Measurements from ENCODE around the gene OR4A47. TPM values are rescaled to one million over a fixed set of nuclear protein-coding genes. Genes with fewer than 3 reads are reported as not detected.

OR4A47 gene
- total RNA-seq, 1 experiment from 2014 or later: not detected

DNA sequence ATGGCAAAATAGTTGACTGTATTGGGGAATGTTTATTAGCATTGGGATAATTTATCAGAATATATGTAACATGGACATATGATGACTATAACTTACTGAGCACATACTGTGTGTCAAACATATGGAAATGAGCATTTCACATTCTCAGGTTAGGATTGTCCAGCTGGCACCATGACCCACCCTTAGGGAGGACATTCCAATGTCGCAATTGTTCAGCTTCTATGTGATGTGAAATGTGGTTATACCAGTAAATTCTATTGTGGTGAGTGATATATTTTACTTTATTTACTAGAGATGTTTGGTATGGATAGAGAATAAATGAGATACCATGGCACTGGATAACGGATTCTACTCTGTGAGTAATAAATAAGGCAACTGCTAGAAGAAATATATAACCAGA is 50.4 kb downstream of the OR4A47 start:
- TF ChIP-seq, protein P1, sequence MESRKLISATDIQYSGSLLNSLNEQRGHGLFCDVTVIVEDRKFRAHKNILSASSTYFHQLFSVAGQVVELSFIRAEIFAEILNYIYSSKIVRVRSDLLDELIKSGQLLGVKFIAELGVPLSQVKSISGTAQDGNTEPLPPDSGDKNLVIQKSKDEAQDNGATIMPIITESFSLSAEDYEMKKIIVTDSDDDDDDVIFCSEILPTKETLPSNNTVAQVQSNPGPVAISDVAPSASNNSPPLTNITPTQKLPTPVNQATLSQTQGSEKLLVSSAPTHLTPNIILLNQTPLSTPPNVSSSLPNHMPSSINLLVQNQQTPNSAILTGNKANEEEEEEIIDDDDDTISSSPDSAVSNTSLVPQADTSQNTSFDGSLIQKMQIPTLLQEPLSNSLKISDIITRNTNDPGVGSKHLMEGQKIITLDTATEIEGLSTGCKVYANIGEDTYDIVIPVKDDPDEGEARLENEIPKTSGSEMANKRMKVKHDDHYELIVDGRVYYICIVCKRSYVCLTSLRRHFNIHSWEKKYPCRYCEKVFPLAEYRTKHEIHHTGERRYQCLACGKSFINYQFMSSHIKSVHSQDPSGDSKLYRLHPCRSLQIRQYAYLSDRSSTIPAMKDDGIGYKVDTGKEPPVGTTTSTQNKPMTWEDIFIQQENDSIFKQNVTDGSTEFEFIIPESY (IDR thresholded peaks at IDR 0.05; ENCODE audit: extremely low read depth, insufficient replicate concordance, low read length): no peak
- TF ChIP-seq CEBPB (IDR thresholded peaks at IDR 0.05; ENCODE audit: low read depth): no peak
- TF ChIP-seq TCF7L2 (IDR thresholded peaks at IDR 0.05; ENCODE audit: borderline replicate concordance, extremely low read depth, insufficient read depth, insufficient read length): no peak
- TF ChIP-seq SP1 (IDR thresholded peaks at IDR 0.05; ENCODE audit: low read depth): no peak
- no peak for TF ChIP-seq SRF (IDR thresholded peaks at IDR 0.05; ENCODE audit: low read depth)
- no peak for TF ChIP-seq EZH2phosphoT487 (IDR thresholded peaks at IDR 0.05; ENCODE audit: borderline replicate concordance)
- intact Hi-C loops (cut with micrococcal nuclease): no loop called here
- no peaks in the 10 kb centered on the region for H4K20me1 ChIP-seq (ENCODE audit: insufficient read depth)
- H3K4me2 ChIP-seq (ENCODE audit: low read length): no peak overlapping the region
- ChIA-PET POLR2A (no interaction called here), CTCF (no interaction called here), RAD21 (ENCODE audit: low non-redundant PET in 1 of 2, low total read pairs in 2 of 2, uncharacterized antibody in 2 of 2, unreplicated experiment in 2 of 2) (no interaction called here)
- H3K27me3 ChIP-seq (ENCODE audit: insufficient read depth, low read length): no peaks in the 10 kb centered on the region
- H3K27ac ChIP-seq (ENCODE audit: low read depth, low read length): no peak overlapping the region
- DNase-seq (ENCODE audit: low read depth, low spot score): no peak
- H3K79me2 ChIP-seq (ENCODE audit: insufficient read depth, low read length): no peaks in the 10 kb centered on the region
- H3K4me1 ChIP-seq (ENCODE audit: control insufficient read depth in 1 of 2, insufficient read depth in 2 of 2, low read length in 2 of 2): no peaks in the 10 kb centered on the region
- no TSS peak for BruUV-seq (replicated peaks)
- peaks cover 0 to 8% of the 10 kb centered on the region in 2 experiments; a peak in 1 of 4 replicates for H3K9me3 ChIP-seq (ENCODE audit: control insufficient read depth in 1 of 2, insufficient read depth in 1 of 2, low read depth in 1 of 2, low read length in 2 of 2)
- H3K4me3 ChIP-seq (replicated peaks in 1 of 2; ENCODE audit: low read depth in 1 of 2, low read length in 2 of 2): no peak overlapping the region
- no peak overlapping the region for H2AFZ ChIP-seq (ENCODE audit: low read depth, low read length, poor library complexity, severe bottlenecking)
- H3K36me3 ChIP-seq (ENCODE audit: control insufficient read depth in 1 of 2, insufficient read depth in 2 of 2, low read length in 2 of 2): no peaks in the 10 kb centered on the region
- no peak for ATAC-seq
- H3K9me2 ChIP-seq (ENCODE audit: insufficient read depth): no peaks in the 10 kb centered on the region
- H3K9ac ChIP-seq (ENCODE audit: low read length): no peak overlapping the region

Other genes with a start within 250 kb of the OR4A47 start
- gene OR4X2, start 243.7 kb upstream of the OR4A47 start, total RNA-seq (2021; ENCODE audit: unreplicated experiment): not detected
- not detected for gene OR4X1, start 224.9 kb upstream of the OR4A47 start, total RNA-seq (2021; ENCODE audit: unreplicated experiment)
- not detected for gene OR4S1, start 182.6 kb upstream of the OR4A47 start, total RNA-seq (2021; ENCODE audit: unreplicated experiment)
- gene OR4C3, start 163.9 kb upstream of the OR4A47 start, total RNA-seq (2021; ENCODE audit: unreplicated experiment): not detected
- not detected for gene OR4C5, start 122.3 kb upstream of the OR4A47 start, total RNA-seq (2021; ENCODE audit: unreplicated experiment)

Measured in HCT116 (cell line).